ENCODE results near the gene EIF4B.

The EIF4B gene

DNA sequence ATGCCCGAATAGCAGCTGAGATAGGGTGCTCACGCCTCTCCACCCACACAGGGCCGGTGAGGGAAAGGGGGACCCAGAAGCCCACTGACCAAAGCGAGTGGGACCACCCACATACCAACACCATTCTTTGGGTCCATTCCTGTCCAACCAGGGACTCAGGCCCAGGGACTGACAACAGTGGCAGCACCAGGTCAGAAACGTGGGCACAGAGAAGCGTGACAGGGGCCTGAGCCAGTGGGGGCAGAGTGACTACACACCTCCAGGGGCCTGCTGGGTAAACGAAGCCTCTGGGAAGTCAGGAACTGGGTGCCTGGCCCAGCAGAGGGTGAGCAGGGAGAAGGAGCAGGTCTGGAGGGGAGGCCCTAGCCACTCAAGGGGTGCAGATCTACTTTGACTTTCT lies 59.2 kb downstream of the EIF4B start:
- no peak overlapping the region for H3K4me3 ChIP-seq (ENCODE audit: control insufficient read depth, low read depth, low read length)
- TF ChIP-seq, protein P1, sequence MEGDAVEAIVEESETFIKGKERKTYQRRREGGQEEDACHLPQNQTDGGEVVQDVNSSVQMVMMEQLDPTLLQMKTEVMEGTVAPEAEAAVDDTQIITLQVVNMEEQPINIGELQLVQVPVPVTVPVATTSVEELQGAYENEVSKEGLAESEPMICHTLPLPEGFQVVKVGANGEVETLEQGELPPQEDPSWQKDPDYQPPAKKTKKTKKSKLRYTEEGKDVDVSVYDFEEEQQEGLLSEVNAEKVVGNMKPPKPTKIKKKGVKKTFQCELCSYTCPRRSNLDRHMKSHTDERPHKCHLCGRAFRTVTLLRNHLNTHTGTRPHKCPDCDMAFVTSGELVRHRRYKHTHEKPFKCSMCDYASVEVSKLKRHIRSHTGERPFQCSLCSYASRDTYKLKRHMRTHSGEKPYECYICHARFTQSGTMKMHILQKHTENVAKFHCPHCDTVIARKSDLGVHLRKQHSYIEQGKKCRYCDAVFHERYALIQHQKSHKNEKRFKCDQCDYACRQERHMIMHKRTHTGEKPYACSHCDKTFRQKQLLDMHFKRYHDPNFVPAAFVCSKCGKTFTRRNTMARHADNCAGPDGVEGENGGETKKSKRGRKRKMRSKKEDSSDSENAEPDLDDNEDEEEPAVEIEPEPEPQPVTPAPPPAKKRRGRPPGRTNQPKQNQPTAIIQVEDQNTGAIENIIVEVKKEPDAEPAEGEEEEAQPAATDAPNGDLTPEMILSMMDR (IDR thresholded peaks at IDR 0.05; ENCODE audit: control insufficient read depth, insufficient read depth, low read depth, low read length, missing control alignments), result no peak
- no peak for DNase-seq (ENCODE audit: low read depth)

DNA sequence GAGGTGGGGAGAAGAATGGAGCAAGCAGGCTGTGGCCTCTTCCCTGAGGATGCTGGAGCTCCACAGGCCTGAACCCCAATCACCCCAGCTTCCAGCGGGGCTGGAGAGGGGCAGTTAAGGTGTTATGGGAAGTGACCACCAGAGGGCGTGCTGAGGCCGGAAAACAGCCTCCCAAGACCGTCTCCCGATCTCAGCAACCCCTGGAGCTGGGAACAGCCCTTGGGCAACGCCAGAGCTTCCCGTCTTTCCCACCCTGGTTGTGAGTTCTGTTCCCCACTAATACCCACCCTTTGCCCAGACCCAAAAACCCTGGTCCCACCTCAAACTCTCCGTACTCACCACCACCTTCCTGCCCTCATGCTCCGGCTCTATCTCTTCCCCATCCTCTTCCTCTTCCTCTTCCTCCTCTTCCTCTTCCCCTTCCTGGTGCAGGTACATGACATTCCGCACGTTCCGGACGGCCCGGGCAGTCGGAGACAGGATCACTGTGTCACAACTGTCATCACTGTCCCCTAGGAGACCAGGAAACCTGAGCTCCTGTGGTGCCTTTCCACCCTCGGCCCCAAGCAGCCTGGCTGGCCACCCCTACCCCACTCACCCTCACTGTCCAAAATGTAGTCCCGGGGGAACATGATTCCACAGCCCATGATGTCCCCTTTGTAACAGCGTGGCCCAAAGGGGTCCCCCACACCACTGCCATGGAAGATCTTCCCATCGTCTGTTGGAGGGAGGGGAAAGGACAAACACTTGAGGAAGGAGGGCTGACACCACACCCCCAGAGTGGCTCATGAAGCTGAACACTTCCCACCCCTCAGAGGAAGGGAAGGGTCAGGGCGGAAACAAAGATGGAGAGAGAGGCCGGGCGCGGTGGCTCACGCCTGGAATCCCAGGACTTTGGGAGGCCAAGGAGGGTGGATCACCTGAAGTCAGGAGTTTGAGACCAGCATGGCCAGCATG lies 60.0 kb downstream of the EIF4B start:
- TF ChIP-seq, protein P1 (IDR thresholded peaks at IDR 0.05; ENCODE audit: control insufficient read depth, insufficient read depth, low read depth, low read length, missing control alignments), result peak; percentile 87
- DNase-seq (ENCODE audit: low read depth), result no peak
- no peak overlapping the region for H3K4me3 ChIP-seq (ENCODE audit: control insufficient read depth, low read depth, low read length)

DNA sequence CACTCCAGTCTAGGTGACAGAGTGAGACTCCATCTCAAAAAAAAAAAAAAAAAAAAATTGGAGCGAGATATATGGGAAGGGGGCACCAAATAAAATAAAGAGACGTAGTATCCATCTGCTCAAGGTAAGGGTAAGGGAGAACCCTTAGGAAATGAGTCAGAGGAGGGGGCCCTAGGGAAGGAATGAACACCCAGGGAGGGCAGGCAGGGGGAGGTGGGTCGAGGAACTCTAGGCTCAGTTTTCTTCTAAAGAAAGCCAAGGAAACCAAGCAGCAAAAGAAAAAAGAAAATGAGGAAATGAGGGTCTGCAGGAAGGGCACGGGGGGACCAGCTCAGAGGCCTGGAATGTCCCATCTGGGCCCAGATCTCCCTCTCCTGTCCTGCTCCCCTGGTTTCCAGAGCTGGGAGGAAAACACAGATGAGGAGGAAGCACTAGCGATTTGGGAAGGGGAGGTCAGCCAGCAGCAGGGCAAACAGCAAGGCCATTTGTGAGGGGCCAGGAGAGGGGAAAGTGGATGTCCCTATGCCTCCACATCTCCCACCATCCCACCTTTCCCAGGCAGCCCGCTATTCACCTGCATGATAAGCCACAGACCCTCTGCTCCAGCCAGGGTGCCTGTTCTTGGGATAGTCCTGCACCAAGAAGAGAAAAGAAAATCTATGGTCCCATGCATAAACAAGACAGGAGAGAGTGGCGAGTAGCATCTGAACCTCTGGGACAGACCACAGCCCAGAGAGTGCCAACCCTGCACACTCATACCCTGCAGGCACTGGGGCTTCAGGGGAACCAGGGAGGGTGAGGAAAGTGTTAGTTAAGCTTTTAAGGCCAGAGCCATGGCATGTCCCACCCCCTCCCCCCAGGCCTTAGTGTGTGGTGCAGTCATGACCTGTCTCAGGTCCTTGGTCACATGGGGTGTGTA lies 61.1 kb downstream of the EIF4B start:
- H3K4me3 ChIP-seq (ENCODE audit: control insufficient read depth, low read depth, low read length), result no peak overlapping the region
- TF ChIP-seq, protein P1 (IDR thresholded peaks at IDR 0.05; ENCODE audit: control insufficient read depth, insufficient read depth, low read depth, low read length, missing control alignments), result no peak
- DNase-seq (ENCODE audit: low read depth), result no peak

DNA sequence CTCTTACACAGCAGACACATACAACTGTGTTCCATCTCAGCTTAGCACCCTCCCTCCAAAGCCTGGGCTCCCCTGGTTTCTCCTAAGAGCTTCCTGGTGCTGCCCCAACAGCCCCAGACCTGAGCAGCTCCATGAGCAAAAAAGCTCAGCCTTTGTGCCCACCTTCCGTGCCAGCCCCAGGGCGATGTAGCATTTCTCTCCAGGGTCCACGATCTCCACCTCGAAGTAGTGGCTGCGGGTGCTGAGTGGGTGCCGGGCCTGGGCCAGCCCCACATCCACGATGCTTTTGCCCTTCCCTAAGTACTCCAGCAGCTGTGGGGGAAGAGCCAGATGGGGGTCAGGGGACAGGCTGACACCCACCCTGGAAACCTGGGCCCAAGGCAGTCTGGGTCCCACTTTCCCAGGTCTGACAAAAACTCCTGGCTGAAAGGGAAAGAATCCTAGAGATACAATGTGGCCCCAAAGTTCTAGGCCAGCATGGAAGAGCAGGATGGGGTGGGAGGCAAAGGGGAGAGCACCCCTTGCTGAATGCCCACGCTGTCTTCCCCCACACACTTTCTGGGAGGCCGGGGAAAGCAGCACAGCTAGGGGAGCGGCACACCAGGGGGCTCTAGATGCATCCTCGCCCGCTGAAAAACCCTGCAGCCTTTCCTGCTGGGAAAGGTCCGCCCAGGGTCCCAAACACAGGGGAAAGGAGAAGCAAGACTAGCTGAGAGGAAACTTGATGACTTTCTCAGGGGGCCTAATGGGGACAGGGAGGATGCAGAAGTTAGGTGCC lies 61.9 kb downstream of the EIF4B start:
- no peak for DNase-seq (ENCODE audit: low read depth)
- TF ChIP-seq, protein P1 (IDR thresholded peaks at IDR 0.05; ENCODE audit: control insufficient read depth, insufficient read depth, low read depth, low read length, missing control alignments), result no peak
- no peak overlapping the region for H3K4me3 ChIP-seq (ENCODE audit: control insufficient read depth, low read depth, low read length)

DNA sequence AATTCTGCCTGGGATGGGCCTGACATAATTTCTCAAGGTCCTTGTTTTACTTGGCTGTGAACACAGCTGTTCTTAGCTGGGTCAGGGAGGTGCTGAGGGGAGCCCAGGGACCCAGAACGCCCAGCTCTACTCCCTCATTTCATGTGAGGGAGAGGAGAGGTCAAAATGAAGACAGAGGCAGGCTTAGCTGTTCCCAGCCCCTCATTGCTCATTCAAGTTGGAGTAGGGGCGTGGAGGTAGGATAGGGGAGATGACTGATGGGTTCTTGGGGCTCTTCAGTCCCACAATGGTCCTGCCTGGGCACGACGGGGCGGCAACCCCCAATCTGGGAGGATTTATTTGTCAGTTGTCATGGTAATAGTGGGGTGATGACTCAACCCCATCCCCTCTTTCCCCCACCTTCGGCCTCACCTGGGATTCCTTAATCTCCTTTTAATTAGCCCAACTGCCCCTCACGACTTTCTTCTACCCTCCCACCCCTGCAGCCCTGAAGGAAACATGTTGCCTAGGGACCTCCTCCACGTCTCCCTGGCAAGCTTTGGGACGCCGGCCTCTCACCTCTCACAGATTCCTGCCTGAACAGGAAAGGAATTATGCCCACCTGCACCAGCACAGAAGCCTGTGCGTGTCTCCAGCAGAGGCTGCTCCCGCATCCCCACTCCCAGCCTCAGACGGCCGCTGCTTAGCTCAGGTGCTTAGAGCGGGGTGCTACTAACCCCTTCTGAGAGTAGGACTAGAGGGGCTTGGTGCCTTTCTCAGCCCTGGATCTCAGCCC lies 62.7 kb downstream of the EIF4B start:
- TF ChIP-seq, protein P1 (IDR thresholded peaks at IDR 0.05; ENCODE audit: control insufficient read depth, insufficient read depth, low read depth, low read length, missing control alignments), result no peak
- DNase-seq (ENCODE audit: low read depth), result no peak
- H3K4me3 ChIP-seq (ENCODE audit: control insufficient read depth, low read depth, low read length), result no peak overlapping the region

Data from AG09309 (cell line).